Keratinocyte (primary cell): ENCODE measurements around the gene URB2. TPM values are rescaled to one million over a fixed set of nuclear protein-coding genes. Genes with fewer than 3 reads are reported as not detected.

Experiments used
- DNase-seq: peaks from one replicate; pipeline ENCODE4 v3.0.0-alpha.2; 2011; ENCODE audit warnings: low read depth, missing footprints, low spot score
- FAIRE-seq: peaks from 2 replicates; lab custom pipeline; 2011; peaks lifted over from hg19 to GRCh38; lab: Jason Lieb, UNC
- H2AFZ ChIP-seq: 2 replicates; pipeline ENCODE4 v1.6.0; 2012; ENCODE audit warnings: low read length, control low read depth, inconsistent platforms; ENCODE audit not compliant: control insufficient read depth
- H3K27ac ChIP-seq: 2 replicates; pipeline ENCODE4 v1.5.1; 2011; ENCODE audit warnings: low read length; ENCODE audit not compliant: control insufficient read depth, insufficient read depth
- H3K27me3 ChIP-seq: 3 replicates; pipeline ENCODE4 v1.6.0; 2011; ENCODE audit warnings: low read length; ENCODE audit not compliant: control insufficient read depth, insufficient read depth; ENCODE audit errors: extremely low read depth
- H3K36me3 ChIP-seq, 2 experiments: 2 replicates in 1 of 2; 3 replicates in 1 of 2; pipeline ENCODE4 v1.5.1; 2011; ENCODE audit warnings: low read length in 2 of 2, mild to moderate bottlenecking in 1 of 2; ENCODE audit not compliant: control insufficient read depth in 2 of 2, insufficient read depth in 2 of 2; ENCODE audit errors: extremely low read depth in 1 of 2
- H3K4me1 ChIP-seq: 3 replicates; pipeline ENCODE4 v1.5.1; 2011; ENCODE audit warnings: low read length; ENCODE audit not compliant: control insufficient read depth, insufficient read depth; ENCODE audit errors: extremely low read depth
- H3K4me2 ChIP-seq: 3 replicates; pipeline ENCODE4 v1.6.0; 2011; ENCODE audit warnings: low read depth, low read length; ENCODE audit not compliant: control insufficient read depth, insufficient read depth; ENCODE audit errors: extremely low read depth
- H3K4me3 ChIP-seq, 3 experiments: fragments of 200-600 bp in 1 of 3; sonication (generic) in 1 of 3; 2 replicates in 2 of 3; 3 replicates in 1 of 3; pipeline ENCODE4 v1.5.1; 2011 to 2016; ENCODE audit warnings: low read length in 3 of 3, mild to moderate bottlenecking in 3 of 3, control low read depth in 2 of 3, inconsistent platforms in 1 of 3, low read depth in 1 of 3, mixed read lengths in 1 of 3, mixed run types in 1 of 3, moderate library complexity in 1 of 3; ENCODE audit not compliant: control insufficient read depth in 2 of 3, insufficient read depth in 2 of 3; ENCODE audit errors: extremely low read depth in 1 of 3
- H3K79me2 ChIP-seq: 2 replicates; pipeline ENCODE4 v1.6.0; 2012; ENCODE audit warnings: low read length; ENCODE audit not compliant: control insufficient read depth, insufficient read depth
- H3K9ac ChIP-seq: 3 replicates; pipeline ENCODE4 v1.6.0; 2011; ENCODE audit warnings: low read length; ENCODE audit not compliant: control insufficient read depth, insufficient read depth; ENCODE audit errors: extremely low read depth
- H3K9me1 ChIP-seq: 3 replicates; pipeline ENCODE4 v1.6.0; 2011; ENCODE audit warnings: low read length; ENCODE audit not compliant: control insufficient read depth, insufficient read depth; ENCODE audit errors: extremely low read depth
- H3K9me3 ChIP-seq: 2 replicates; pipeline ENCODE4 v1.5.1; 2012; ENCODE audit warnings: low read depth, low read length; ENCODE audit not compliant: control insufficient read depth
- H4K20me1 ChIP-seq: 3 replicates; pipeline ENCODE4 v1.6.0; 2011; ENCODE audit warnings: low read length; ENCODE audit not compliant: control insufficient read depth, insufficient read depth; ENCODE audit errors: extremely low read depth
- CTCF ChIP-seq, 3 experiments: IDR thresholded peaks in 1 of 3; conservative IDR thresholded peaks in 1 of 3; optimal IDR thresholded peaks in 1 of 3; 2 replicates in 2 of 3; 3 replicates in 1 of 3; pipeline versions ENCODE3 to v1.5.1; 2011; ENCODE audit warnings: low read length in 3 of 3, mild to moderate bottlenecking in 3 of 3, moderate library complexity in 2 of 3, control low read depth in 1 of 3, inconsistent platforms in 1 of 3; ENCODE audit not compliant: insufficient read depth in 2 of 3; ENCODE audit errors: extremely low read depth in 1 of 3
- EZH2 ChIP-seq: IDR thresholded peaks from one replicate; pipeline ENCODE4 v1.6.1; 2012; ENCODE audit warnings: inconsistent platforms, mild to moderate bottlenecking, low read length, moderate library complexity
- dilution Hi-C: fragments of 300-500 bp; cut with MboI; formaldehyde crosslinking; loops from one replicate; pipeline ENCODE4 v1.7.0; 2020; ENCODE audit warnings: low sequenced_read_pairs; ENCODE audit not compliant: extremely low pct_ligation_motif_present
- polyA plus RNA-seq, 5 experiments: library from polyadenylated mRNA; depleted of rRNA in 3 of 5; stranded (reverse) in 3 of 5; stranded (forward) in 1 of 5; unstranded in 1 of 5; fragments of >200 nt; gene quantifications; 1 replicate in 1 of 5; 2 replicates in 3 of 5; 3 replicates in 1 of 5; pipeline versions ENCODE4 v1.2.1 to v1.2.3, GENCODE V29; 2011 to 2012; ENCODE audit warnings: missing spikeins in 2 of 5, low read depth in 1 of 5, low replicate concordance in 1 of 5

Gene URB2
- polyA plus RNA-seq, 1 donor (not counting 4 experiments of a cell fraction or from before 2014, with no cell fraction given) = 8.5 TPM

GRCh38 chr1:229608590-229608989 lies 17.5 kb upstream of the URB2 start:
- Histone ChIP-seq H3K27me3 (no peaks in the 10 kb centered on the region), H3K79me2 (no peaks in the 10 kb centered on the region), H3K9me3 (no peaks in the 10 kb centered on the region), H3K4me2 (no peak overlapping the region), H2AFZ (no peak overlapping the region), H3K9me1 (no peaks in the 10 kb centered on the region), H3K27ac (no peak overlapping the region), H3K4me3 (no peak overlapping the region), H3K36me3 (peaks cover 15 to 36% of the 10 kb centered on the region in 2 experiments), H3K4me1 (no peaks in the 10 kb centered on the region), H4K20me1 (no peaks in the 10 kb centered on the region), H3K9ac (no peak overlapping the region)
- dilution Hi-C loops = no loop called here
- TF ChIP-seq EZH2 = no peak
- no peak for TF ChIP-seq CTCF (optimal IDR thresholded peaks at IDR 0.05 in 1 of 3, IDR thresholded peaks at IDR 0.05 in 1 of 3, conservative IDR thresholded peaks at IDR 0.05 in 1 of 3; ENCODE audit: extremely low read depth in 1 of 3, insufficient read depth in 2 of 3, low read length in 3 of 3)
- no peak for DNase-seq
- no peak for FAIRE-seq

DNA sequence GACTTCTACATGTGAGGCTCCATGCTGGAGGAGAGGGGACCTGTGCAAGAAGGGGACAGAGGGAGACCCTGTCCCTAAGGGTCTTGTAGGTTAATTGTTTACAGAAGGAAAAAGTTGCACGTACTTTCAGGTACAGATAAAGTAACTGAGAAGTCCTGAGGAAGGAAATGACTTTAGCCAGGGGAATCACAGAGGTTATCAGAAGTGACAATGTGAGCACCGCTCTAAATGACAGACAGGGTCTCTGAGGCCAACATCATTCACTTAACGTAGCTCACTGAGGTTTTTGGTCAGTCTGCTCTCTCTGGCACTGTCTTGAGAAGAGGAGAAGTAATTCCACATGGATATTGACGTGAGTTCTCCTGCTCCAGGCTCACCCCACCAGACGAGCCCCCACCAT lies 12.1 kb upstream of the URB2 start:
- no peak for TF ChIP-seq EZH2
- no peak for TF ChIP-seq CTCF (optimal IDR thresholded peaks at IDR 0.05 in 1 of 3, IDR thresholded peaks at IDR 0.05 in 1 of 3, conservative IDR thresholded peaks at IDR 0.05 in 1 of 3; ENCODE audit: extremely low read depth in 1 of 3, insufficient read depth in 2 of 3, low read length in 3 of 3)
- no peak overlapping the region for H3K9ac ChIP-seq
- H3K4me3 ChIP-seq = no peak overlapping the region
- no peak for DNase-seq
- H3K36me3 ChIP-seq = peaks cover 10 to 29% of the 10 kb centered on the region in 2 experiments
- no peak overlapping the region for H2AFZ ChIP-seq
- no peaks in the 10 kb centered on the region for H4K20me1 ChIP-seq
- H3K4me1 ChIP-seq = no peaks in the 10 kb centered on the region
- no peaks in the 10 kb centered on the region for H3K27me3 ChIP-seq
- H3K79me2 ChIP-seq = peaks cover 44% of the 10 kb centered on the region
- FAIRE-seq = no peak
- H3K9me3 ChIP-seq = no peaks in the 10 kb centered on the region
- no peak overlapping the region for H3K27ac ChIP-seq
- dilution Hi-C loops = no loop called here
- H3K9me1 ChIP-seq = no peaks in the 10 kb centered on the region
- no peak overlapping the region for H3K4me2 ChIP-seq
